DND-41 (cell line): ENCODE measurements around the gene CHORDC1.

Source experiments
- ATAC-seq: fragments of 200-7000 bp; cut with Tn5 transposase; 3 replicates; pipeline ENCODE4 v1.9.1; 2021; ENCODE audit warnings: low read depth; ENCODE audit not compliant: insufficient read depth
- DNase-seq: peaks from one replicate; pipeline ENCODE4 v3.0.0-alpha.2; 2020
- H2AFZ ChIP-seq: 2 replicates; pipeline ENCODE4 v1.6.0; 2012; ENCODE audit warnings: low read depth, low read length
- H3K27ac ChIP-seq: 2 replicates; pipeline ENCODE4 v1.5.1; 2012; ENCODE audit warnings: low read length, inconsistent platforms
- H3K27me3 ChIP-seq: fragments of 200-600 bp; sonication (generic); 2 replicates; pipeline ENCODE4 v1.6.0; 2012; ENCODE audit warnings: low read length, mild to moderate bottlenecking, inconsistent platforms; ENCODE audit not compliant: insufficient read depth, poor library complexity
- H3K36me3 ChIP-seq: 2 replicates; pipeline ENCODE4 v1.5.1; 2012; ENCODE audit warnings: low read length, inconsistent platforms; ENCODE audit not compliant: insufficient read depth
- H3K4me1 ChIP-seq: 2 replicates; pipeline ENCODE4 v1.5.1; 2012; ENCODE audit warnings: mild to moderate bottlenecking, low read length; ENCODE audit not compliant: insufficient read depth
- H3K4me2 ChIP-seq: 2 replicates; pipeline ENCODE4 v1.6.0; 2012; ENCODE audit warnings: mild to moderate bottlenecking, moderate library complexity, low read length, inconsistent platforms; ENCODE audit not compliant: insufficient read depth
- H3K4me3 ChIP-seq, 2 experiments: fragments of 200-600 bp in 1 of 2; shearing (Covaris generic) in 1 of 2; 2 replicates each; pipeline ENCODE4 v1.5.1; 2012 to 2016; ENCODE audit warnings: inconsistent platforms in 2 of 2, low read length in 2 of 2, mild to moderate bottlenecking in 2 of 2, low read depth in 1 of 2, moderate library complexity in 1 of 2
- H3K79me2 ChIP-seq: 2 replicates; pipeline ENCODE4 v1.6.0; 2012; ENCODE audit warnings: low read length, inconsistent platforms; ENCODE audit not compliant: insufficient read depth
- H3K9ac ChIP-seq: 2 replicates; pipeline ENCODE4 v1.6.0; 2012; ENCODE audit warnings: low read depth, mild to moderate bottlenecking, inconsistent platforms, low read length, moderate library complexity
- H3K9me3 ChIP-seq: 2 replicates; pipeline ENCODE4 v1.5.1; 2012; ENCODE audit warnings: low read length, moderate library complexity, mild to moderate bottlenecking, inconsistent platforms; ENCODE audit not compliant: insufficient read depth, severe bottlenecking
- H4K20me1 ChIP-seq: 2 replicates; pipeline ENCODE4 v1.6.0; 2012; ENCODE audit warnings: low read length; ENCODE audit not compliant: insufficient read depth
- CTCF ChIP-seq: IDR thresholded peaks from 2 replicates; pipeline ENCODE4 v1.5.1; 2012; ENCODE audit warnings: borderline replicate concordance, low read length, moderate library complexity, mild to moderate bottlenecking; ENCODE audit not compliant: poor library complexity, severe bottlenecking; ENCODE audit errors: extremely low read depth
- EZH2 ChIP-seq: IDR thresholded peaks from 3 replicates; pipeline ENCODE4 v1.6.1; 2012; ENCODE audit warnings: borderline replicate concordance, low read depth, mild to moderate bottlenecking, moderate library complexity, low read length, inconsistent platforms; ENCODE audit not compliant: severe bottlenecking

The CHORDC1 gene

GRCh38 chr11:90179923-90180322 lies 42.9 kb downstream of the CHORDC1 start:
- TF ChIP-seq CTCF (no peak), EZH2 (no peak)
- Histone ChIP-seq H3K4me1 (no peaks in the 10 kb centered on the region), H3K36me3 (no peaks in the 10 kb centered on the region), H2AFZ (no peak overlapping the region), H3K9me3 (no peaks in the 10 kb centered on the region), H3K4me2 (no peak overlapping the region), H3K4me3 (no peak overlapping the region), H3K27ac (no peak overlapping the region), H3K79me2 (no peaks in the 10 kb centered on the region), H3K9ac (no peak overlapping the region), H4K20me1 (no peaks in the 10 kb centered on the region), H3K27me3 (no peaks in the 10 kb centered on the region)
- ATAC-seq: no peak
- no peak for DNase-seq

GRCh38 chr11:90178751-90179150 lies 44.1 kb downstream of the CHORDC1 start:
- no peak overlapping the region for H3K4me2 ChIP-seq
- no peak overlapping the region for H2AFZ ChIP-seq
- no peaks in the 10 kb centered on the region for H3K27me3 ChIP-seq
- TF ChIP-seq CTCF: no peak
- no peak for TF ChIP-seq EZH2
- no peak overlapping the region for H3K4me3 ChIP-seq
- no peaks in the 10 kb centered on the region for H3K9me3 ChIP-seq
- no peaks in the 10 kb centered on the region for H4K20me1 ChIP-seq
- no peak overlapping the region for H3K27ac ChIP-seq
- H3K4me1 ChIP-seq: no peaks in the 10 kb centered on the region
- H3K9ac ChIP-seq: no peak overlapping the region
- no peaks in the 10 kb centered on the region for H3K36me3 ChIP-seq
- ATAC-seq: no peak
- DNase-seq: no peak
- no peaks in the 10 kb centered on the region for H3K79me2 ChIP-seq

DNA sequence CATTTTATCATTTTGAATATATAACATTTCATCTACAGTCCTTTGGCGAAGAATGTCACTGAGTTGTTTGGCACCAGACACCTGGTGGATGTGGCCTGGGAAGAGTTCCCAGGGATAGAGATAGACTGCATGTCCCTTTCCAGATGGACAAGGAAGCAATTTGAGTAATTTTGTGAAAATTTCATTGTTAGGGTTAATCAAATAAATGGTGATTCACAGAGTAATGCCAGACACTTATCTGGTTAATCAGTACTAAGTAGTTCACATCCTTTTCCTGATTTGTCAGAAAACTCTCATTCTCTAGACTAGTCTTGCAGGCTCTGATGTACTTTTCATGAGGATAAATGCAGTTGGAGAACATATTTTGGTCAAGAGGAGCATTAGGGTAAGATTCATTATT lies 46.8 kb downstream of the CHORDC1 start:
- Histone ChIP-seq H3K27me3 (no peaks in the 10 kb centered on the region), H3K9ac (no peak overlapping the region), H3K4me3 (no peak overlapping the region), H3K4me1 (no peaks in the 10 kb centered on the region), H3K36me3 (no peaks in the 10 kb centered on the region), H2AFZ (no peak overlapping the region), H3K27ac (no peak overlapping the region), H3K9me3 (no peaks in the 10 kb centered on the region), H4K20me1 (no peaks in the 10 kb centered on the region), H3K79me2 (no peaks in the 10 kb centered on the region), H3K4me2 (no peak overlapping the region)
- no peak for ATAC-seq
- DNase-seq: no peak
- TF ChIP-seq EZH2 (no peak), CTCF (no peak)

- Histone ChIP-seq H2AFZ (no peak overlapping the region), H3K9me3 (no peaks in the 10 kb centered on the region), H3K4me3 (no peak overlapping the region), H3K4me2 (no peak overlapping the region), H3K27me3 (no peaks in the 10 kb centered on the region), H3K4me1 (no peaks in the 10 kb centered on the region), H4K20me1 (no peaks in the 10 kb centered on the region), H3K9ac (no peak overlapping the region), H3K27ac (no peak overlapping the region), H3K79me2 (no peaks in the 10 kb centered on the region), H3K36me3 (no peaks in the 10 kb centered on the region)
- TF ChIP-seq CTCF (no peak), EZH2 (no peak)
- DNase-seq (no peak), ATAC-seq (no peak)
Measured at GRCh38 chr11:90171359-90171758, 51.5 kb downstream of the CHORDC1 start.
